DOHH2 (cell line): ENCODE data around the gene DOCK10.

Experiments
- H3F3A ChIP-seq: fragments of 200-600 bp; sonication (generic), shearing (Covaris generic); 2 replicates; pipeline ENCODE4 v1.6.0; 2016; ENCODE audit warnings: antibody characterized with exemption, mild to moderate bottlenecking; ENCODE audit not compliant: control insufficient read depth, insufficient read depth
- H3K27ac ChIP-seq: fragments of 200-600 bp; sonication (generic); 2 replicates; pipeline ENCODE4 v1.5.1; 2014; ENCODE audit warnings: low read depth, mild to moderate bottlenecking, low read length, moderate library complexity
- H3K27me3 ChIP-seq: fragments of 200-600 bp; sonication (generic); 2 replicates; pipeline ENCODE4 v1.6.1; 2014; ENCODE audit warnings: mild to moderate bottlenecking, low read length, mixed read lengths; ENCODE audit not compliant: control insufficient read depth
- H3K36me3 ChIP-seq: fragments of 200-600 bp; sonication (generic); 2 replicates; pipeline ENCODE4 v1.6.1; 2014; ENCODE audit warnings: mild to moderate bottlenecking, low read length, moderate library complexity, mixed read lengths; ENCODE audit not compliant: control insufficient read depth
- H3K4me1 ChIP-seq: fragments of 200-600 bp; sonication (generic); 2 replicates; pipeline ENCODE4 v1.6.1; 2014; ENCODE audit warnings: mild to moderate bottlenecking, low read length, mixed read lengths; ENCODE audit not compliant: control insufficient read depth
- H3K4me2 ChIP-seq: fragments of 200-600 bp; sonication (generic); 2 replicates; pipeline ENCODE4 v1.6.0; 2014; ENCODE audit warnings: mild to moderate bottlenecking, low read length, moderate library complexity
- H3K4me3 ChIP-seq: fragments of 200-600 bp; sonication (generic); 2 replicates; pipeline ENCODE4 v1.5.1; 2014; ENCODE audit warnings: mild to moderate bottlenecking, low read length, mixed read lengths
- H3K79me2 ChIP-seq: fragments of 200-600 bp; sonication (generic); 2 replicates; pipeline ENCODE4 v1.6.1; 2014; ENCODE audit warnings: mild to moderate bottlenecking, low read length, mixed read lengths; ENCODE audit not compliant: control insufficient read depth
- H3K9me2 ChIP-seq: fragments of 200-600 bp; sonication (generic); replicated peaks from 2 replicates; pipeline ENCODE4 v1.6.1; 2014; ENCODE audit warnings: mild to moderate bottlenecking, low read length, mixed read lengths; ENCODE audit not compliant: control insufficient read depth
- H3K9me3 ChIP-seq: fragments of 200-600 bp; sonication (generic); 2 replicates; pipeline ENCODE4 v1.6.1; 2014; ENCODE audit warnings: antibody characterized with exemption, low read length, mixed read lengths; ENCODE audit not compliant: control insufficient read depth, insufficient read depth
- H4K20me1 ChIP-seq: fragments of 200-600 bp; sonication (generic); 2 replicates; pipeline ENCODE4 v1.6.0; 2014; ENCODE audit warnings: low read depth, mild to moderate bottlenecking, antibody characterized with exemption, low read length, moderate library complexity; ENCODE audit not compliant: control insufficient read depth, insufficient read depth
- EZH2phosphoT487 ChIP-seq: fragments of 200-600 bp; sonication (generic); IDR thresholded peaks from 2 replicates; pipeline ENCODE4 v1.6.1; 2017; ENCODE audit warnings: borderline replicate concordance, mild to moderate bottlenecking, antibody characterized with exemption, low read length, moderate library complexity, mixed read lengths
- TF ChIP-seq, protein P1 (sequence below): fragments of 200-600 bp; sonication (generic); IDR thresholded peaks from one replicate; pipeline ENCODE4 v1.5.1; 2014; ENCODE audit warnings: antibody characterized with exemption, mild to moderate bottlenecking, low read depth, low read length; ENCODE audit not compliant: poor library complexity, severe bottlenecking

Gene DOCK10

GRCh38 chr2:224846686-224847085, 195.6 kb downstream of the DOCK10 start:
- Histone ChIP-seq H3K36me3 (no peaks in the 10 kb centered on the region), H3K27ac (no peak overlapping the region), H3K4me3 (no peak overlapping the region), H3K79me2 (no peaks in the 10 kb centered on the region), H3K4me2 (no peak overlapping the region), H3K9me3 (no peaks in the 10 kb centered on the region), H3K27me3 (no peaks in the 10 kb centered on the region), H4K20me1 (no peaks in the 10 kb centered on the region), H3K4me1 (no peaks in the 10 kb centered on the region), H3K9me2 (no peaks in the 10 kb centered on the region), H3F3A (no peaks in the 10 kb centered on the region)
- no peak for TF ChIP-seq EZH2phosphoT487
- TF ChIP-seq, protein P1, sequence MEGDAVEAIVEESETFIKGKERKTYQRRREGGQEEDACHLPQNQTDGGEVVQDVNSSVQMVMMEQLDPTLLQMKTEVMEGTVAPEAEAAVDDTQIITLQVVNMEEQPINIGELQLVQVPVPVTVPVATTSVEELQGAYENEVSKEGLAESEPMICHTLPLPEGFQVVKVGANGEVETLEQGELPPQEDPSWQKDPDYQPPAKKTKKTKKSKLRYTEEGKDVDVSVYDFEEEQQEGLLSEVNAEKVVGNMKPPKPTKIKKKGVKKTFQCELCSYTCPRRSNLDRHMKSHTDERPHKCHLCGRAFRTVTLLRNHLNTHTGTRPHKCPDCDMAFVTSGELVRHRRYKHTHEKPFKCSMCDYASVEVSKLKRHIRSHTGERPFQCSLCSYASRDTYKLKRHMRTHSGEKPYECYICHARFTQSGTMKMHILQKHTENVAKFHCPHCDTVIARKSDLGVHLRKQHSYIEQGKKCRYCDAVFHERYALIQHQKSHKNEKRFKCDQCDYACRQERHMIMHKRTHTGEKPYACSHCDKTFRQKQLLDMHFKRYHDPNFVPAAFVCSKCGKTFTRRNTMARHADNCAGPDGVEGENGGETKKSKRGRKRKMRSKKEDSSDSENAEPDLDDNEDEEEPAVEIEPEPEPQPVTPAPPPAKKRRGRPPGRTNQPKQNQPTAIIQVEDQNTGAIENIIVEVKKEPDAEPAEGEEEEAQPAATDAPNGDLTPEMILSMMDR = no peak

DNA sequence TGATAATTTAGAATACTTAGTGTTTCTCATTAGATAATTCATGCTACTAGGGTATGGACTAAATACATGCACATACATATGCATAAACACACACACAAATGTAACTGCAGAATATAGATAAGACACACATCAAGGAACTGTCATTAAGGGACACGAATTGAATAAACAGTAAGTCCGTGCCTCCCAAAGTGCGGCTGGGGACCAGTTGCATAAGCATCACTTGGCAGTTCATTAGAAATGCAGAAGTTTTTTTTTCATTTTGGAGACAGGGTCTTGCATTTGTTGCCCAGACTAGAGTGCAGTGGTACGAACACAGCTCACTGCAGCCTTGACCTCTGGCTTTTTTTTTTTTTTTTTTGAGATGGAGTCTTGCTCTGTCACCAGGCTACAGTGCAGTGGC, 196.1 kb downstream of the DOCK10 start:
- no peaks in the 10 kb centered on the region for H4K20me1 ChIP-seq
- H3K4me1 ChIP-seq = no peaks in the 10 kb centered on the region
- no peaks in the 10 kb centered on the region for H3K36me3 ChIP-seq
- TF ChIP-seq, protein P1 = no peak
- TF ChIP-seq EZH2phosphoT487 = no peak
- no peak overlapping the region for H3K4me2 ChIP-seq
- no peaks in the 10 kb centered on the region for H3K79me2 ChIP-seq
- H3K9me3 ChIP-seq = no peaks in the 10 kb centered on the region
- H3K4me3 ChIP-seq = no peak overlapping the region
- H3K27me3 ChIP-seq = no peaks in the 10 kb centered on the region
- no peak overlapping the region for H3K27ac ChIP-seq
- H3F3A ChIP-seq = no peaks in the 10 kb centered on the region
- no peaks in the 10 kb centered on the region for H3K9me2 ChIP-seq

DNA sequence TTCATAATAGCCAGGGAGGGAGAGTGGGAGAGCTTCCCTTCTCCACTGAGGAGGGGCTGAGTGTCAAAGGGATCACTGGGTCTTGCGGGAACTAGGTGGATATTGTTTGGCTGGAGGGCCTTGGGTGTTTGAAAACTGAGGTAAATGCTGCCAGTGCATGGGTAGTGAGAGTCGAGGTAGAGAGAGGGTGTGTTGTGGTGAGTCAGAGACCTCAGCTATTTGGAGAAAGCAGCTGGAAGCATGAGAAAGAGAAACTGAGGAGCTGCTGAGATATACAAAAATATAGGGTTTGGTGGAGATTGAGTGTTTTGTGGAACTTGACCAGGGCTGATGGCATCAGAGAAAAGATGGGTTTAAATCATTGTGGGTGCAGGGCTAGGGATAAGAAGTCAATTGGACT, 199.1 kb downstream of the DOCK10 start:
- Histone ChIP-seq H4K20me1 (no peaks in the 10 kb centered on the region), H3K4me2 (no peak overlapping the region), H3K27ac (no peak overlapping the region), H3K79me2 (no peaks in the 10 kb centered on the region), H3K36me3 (no peaks in the 10 kb centered on the region), H3K27me3 (no peaks in the 10 kb centered on the region), H3K9me2 (no peaks in the 10 kb centered on the region), H3K4me3 (no peak overlapping the region), H3K9me3 (no peaks in the 10 kb centered on the region), H3F3A (no peaks in the 10 kb centered on the region), H3K4me1 (no peaks in the 10 kb centered on the region)
- TF ChIP-seq, protein P1 = no peak
- TF ChIP-seq EZH2phosphoT487 = no peak

DNA sequence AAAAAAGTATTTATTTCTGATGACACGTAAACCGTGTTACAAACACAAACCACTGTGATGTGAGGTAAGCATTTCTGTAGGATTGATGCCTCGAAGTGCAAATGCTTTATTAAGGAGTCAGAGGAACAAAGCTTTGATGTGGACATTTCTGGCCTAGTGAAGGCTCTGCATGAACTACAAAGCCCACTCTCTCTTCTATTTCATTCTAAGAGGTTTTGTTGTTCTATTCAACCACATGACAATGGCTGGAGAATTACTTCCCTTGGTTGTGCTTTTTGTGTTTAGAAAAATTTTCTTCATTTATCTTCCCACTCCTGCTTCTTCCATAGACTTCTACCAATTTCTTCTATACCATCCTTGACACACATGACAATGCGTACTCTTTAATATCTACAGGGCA, 200.4 kb downstream of the DOCK10 start:
- Histone ChIP-seq H3K27me3 (no peaks in the 10 kb centered on the region), H3K4me3 (no peak overlapping the region), H3K9me2 (no peaks in the 10 kb centered on the region), H3K27ac (no peak overlapping the region), H3K79me2 (no peaks in the 10 kb centered on the region), H3K9me3 (no peaks in the 10 kb centered on the region), H4K20me1 (no peaks in the 10 kb centered on the region), H3F3A (no peaks in the 10 kb centered on the region), H3K4me2 (no peak overlapping the region), H3K36me3 (no peaks in the 10 kb centered on the region), H3K4me1 (no peaks in the 10 kb centered on the region)
- TF ChIP-seq EZH2phosphoT487 = no peak
- TF ChIP-seq, protein P1 = no peak
